Fibroblast of lung (primary cell): ENCODE data around the gene SPECC1L.

Source experiments
- EZH2 ChIP-seq: IDR thresholded peaks from 2 replicates; pipeline ENCODE4 v1.5.1; 2012; ENCODE audit warnings: low read length, control low read depth, mild to moderate bottlenecking; ENCODE audit errors: missing control alignments
- TF ChIP-seq, protein P1 (sequence below), 2 donors: IDR thresholded peaks in 1 of 2; conservative IDR thresholded peaks in 1 of 2; 1 replicate in 1 of 2; 2 replicates in 1 of 2; pipeline ENCODE4 v1.5.1; 2011 to 2012; ENCODE audit warnings: low read length in 2 of 2, control low read depth in 1 of 2, inconsistent platforms in 1 of 2, low read depth in 1 of 2, mild to moderate bottlenecking in 1 of 2

DNA sequence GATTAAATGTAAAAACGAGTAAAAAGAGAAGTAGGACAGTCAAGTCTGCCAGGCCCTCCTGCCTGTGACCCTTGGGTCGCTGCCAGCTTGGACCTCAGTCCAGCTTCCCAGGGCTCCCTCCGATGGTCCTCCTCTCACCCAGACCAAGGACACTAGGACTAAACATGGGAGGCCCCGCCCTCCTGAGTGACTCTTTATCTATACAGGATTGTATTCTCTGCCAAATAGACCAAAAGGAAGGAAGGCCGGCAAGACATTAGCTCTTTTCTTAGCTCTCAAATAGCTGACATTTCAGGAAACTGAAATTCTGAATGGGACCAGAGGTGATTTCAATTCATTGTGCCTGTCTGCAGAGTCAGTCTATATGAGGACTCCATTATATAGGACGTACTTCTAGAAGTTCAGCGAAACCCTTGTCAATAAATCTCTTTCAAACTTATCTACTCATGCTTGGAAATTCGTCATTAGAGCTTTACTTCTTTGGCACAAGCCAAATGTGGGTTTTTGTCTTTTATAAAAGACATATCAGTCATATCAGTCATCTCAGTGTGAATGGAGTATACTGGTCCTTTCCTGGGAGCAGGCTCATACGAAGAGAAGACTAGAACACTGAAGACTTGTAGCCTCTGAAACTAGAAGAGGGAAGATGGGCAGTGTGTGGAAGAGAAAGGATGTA, 185.3 kb downstream of the SPECC1L start:
- TF ChIP-seq, protein P1, sequence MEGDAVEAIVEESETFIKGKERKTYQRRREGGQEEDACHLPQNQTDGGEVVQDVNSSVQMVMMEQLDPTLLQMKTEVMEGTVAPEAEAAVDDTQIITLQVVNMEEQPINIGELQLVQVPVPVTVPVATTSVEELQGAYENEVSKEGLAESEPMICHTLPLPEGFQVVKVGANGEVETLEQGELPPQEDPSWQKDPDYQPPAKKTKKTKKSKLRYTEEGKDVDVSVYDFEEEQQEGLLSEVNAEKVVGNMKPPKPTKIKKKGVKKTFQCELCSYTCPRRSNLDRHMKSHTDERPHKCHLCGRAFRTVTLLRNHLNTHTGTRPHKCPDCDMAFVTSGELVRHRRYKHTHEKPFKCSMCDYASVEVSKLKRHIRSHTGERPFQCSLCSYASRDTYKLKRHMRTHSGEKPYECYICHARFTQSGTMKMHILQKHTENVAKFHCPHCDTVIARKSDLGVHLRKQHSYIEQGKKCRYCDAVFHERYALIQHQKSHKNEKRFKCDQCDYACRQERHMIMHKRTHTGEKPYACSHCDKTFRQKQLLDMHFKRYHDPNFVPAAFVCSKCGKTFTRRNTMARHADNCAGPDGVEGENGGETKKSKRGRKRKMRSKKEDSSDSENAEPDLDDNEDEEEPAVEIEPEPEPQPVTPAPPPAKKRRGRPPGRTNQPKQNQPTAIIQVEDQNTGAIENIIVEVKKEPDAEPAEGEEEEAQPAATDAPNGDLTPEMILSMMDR (conservative IDR thresholded peaks at IDR 0.05 in 1 of 2, IDR thresholded peaks at IDR 0.05 in 1 of 2; ENCODE audit: low read depth in 1 of 2, low read length in 2 of 2) = no peak
- no peak for TF ChIP-seq EZH2
